ENCODE measurements around the gene NCOA6.

Gene NCOA6

DNA sequence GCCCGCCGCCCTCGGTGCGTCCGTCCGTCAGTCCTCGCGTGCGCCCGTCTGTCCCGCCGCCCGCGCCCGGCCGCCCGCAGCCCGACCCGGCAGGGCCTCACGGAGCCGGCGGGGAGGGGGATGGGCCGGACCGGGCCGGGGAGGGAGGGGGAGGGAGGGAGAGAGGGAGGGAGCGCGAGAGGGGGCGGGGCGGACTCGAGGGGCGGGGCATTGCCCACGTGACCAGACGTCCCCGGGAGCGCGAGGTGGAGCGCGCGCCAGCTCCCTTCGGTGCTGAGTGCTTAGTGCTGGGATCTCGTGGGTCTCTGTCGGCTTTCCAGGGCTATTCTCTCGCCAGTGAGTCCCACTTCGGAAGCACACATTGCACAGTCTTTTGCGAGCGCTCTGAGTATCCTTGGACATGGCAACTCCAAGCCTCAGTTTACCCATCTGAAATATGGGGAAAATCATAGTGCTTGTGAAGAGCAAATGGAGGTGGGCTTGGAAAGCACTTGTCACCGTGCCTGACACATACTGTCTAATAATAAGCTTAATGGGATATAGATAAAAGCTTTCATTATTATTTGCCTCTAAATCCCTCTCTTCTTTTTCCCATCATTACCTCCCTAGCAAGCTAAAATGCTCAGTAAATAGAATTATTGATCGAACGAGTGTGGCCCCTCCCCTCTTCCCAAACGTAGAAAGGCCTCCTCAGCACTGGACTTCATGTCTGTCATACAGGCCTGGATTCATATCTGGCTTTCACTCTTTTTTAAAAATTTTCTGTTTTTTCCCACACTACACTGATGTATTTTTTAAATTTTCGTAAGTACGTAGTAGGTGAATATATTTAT lies at the start of gene NCOA6:
NCOA6 (minus strand) TSS at position 122 of the 833 bp plus-strand sequence. CDS start 43,296 bp downstream, outside the sequence.
- H3K4me1 ChIP-seq (ENCODE audit: insufficient read depth, low read length) = peaks cover 12% of the 10 kb centered on the region
- no peaks in the 10 kb centered on the region for H3K36me3 ChIP-seq (ENCODE audit: insufficient read depth, low read length)
- H3K9me3 ChIP-seq (ENCODE audit: low read length) = no peaks in the 10 kb centered on the region
- H3K4me3 ChIP-seq (ENCODE audit: low read length) = peak within 1 kb of the TSS; percentile 81
- H3K27me3 ChIP-seq (ENCODE audit: insufficient read depth, low read length) = no peaks in the 10 kb centered on the region
- peak within 1 kb of the TSS; percentile 52 for H2AFZ ChIP-seq (ENCODE audit: low read depth, low read length)

GRCh38 chr20:34874094-34874654 lies 48.7 kb upstream of the NCOA6 start:
- Histone ChIP-seq H3K4me1 (ENCODE audit: insufficient read depth, low read length) (peaks cover 26% of the 10 kb centered on the region), H3K36me3 (ENCODE audit: insufficient read depth, low read length) (no peaks in the 10 kb centered on the region), H3K4me3 (ENCODE audit: low read length) (no peak overlapping the region), H3K9me3 (ENCODE audit: low read length) (no peaks in the 10 kb centered on the region), H3K27me3 (ENCODE audit: insufficient read depth, low read length) (no peaks in the 10 kb centered on the region), H2AFZ (ENCODE audit: low read depth, low read length) (no peak overlapping the region)

GRCh38 chr20:34873583-34874093 lies 48.2 kb upstream of the NCOA6 start:
- Histone ChIP-seq H3K9me3 (ENCODE audit: low read length) (no peaks in the 10 kb centered on the region), H3K4me1 (ENCODE audit: insufficient read depth, low read length) (peaks cover 26% of the 10 kb centered on the region), H3K4me3 (ENCODE audit: low read length) (peak overlapping the region; percentile 84), H2AFZ (ENCODE audit: low read depth, low read length) (peak overlapping the region; percentile 60), H3K36me3 (ENCODE audit: insufficient read depth, low read length) (no peaks in the 10 kb centered on the region), H3K27me3 (ENCODE audit: insufficient read depth, low read length) (no peaks in the 10 kb centered on the region)

DNA sequence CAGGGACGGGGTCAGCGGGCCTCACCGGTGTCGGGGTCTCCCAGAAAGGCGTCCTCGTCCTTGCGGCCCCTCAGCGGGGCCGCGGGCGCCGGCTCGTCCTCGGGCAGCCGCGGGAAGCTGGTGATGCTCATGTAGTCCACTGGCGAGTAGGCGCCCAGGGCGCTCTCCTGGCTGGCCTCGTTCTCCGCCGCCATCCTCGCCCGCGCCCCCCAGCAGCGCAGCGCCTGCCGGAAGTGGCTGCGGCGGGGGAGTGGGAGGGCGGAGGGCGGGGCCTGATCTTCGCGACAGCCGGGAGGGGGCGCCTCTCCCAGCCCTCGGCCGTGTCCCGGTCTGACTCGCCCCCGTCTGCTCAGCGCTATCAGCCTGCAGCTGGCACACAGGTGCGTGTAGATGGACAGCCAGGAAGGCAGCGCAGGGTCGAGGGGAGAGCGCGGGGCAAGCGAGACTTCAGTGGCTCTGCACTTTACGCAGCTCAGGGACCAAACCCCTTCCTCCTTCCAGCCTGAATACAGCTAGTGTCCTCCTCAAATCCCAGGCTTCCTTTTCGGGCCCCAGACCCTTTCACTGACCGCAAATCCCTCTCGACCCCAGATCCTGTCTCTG lies 47.3 kb upstream of the NCOA6 start, which contains the start of gene GGT7:
GGT7 (minus strand) TSS at position 235 of the 603 bp plus-strand sequence; CDS start at position 194, 41 bp downstream.
- Histone ChIP-seq H3K9me3 (ENCODE audit: low read length) (no peaks in the 10 kb centered on the region), H3K27me3 (ENCODE audit: insufficient read depth, low read length) (no peaks in the 10 kb centered on the region), H3K4me3 (ENCODE audit: low read length) (peak within 1 kb of the TSS; percentile 84), H3K36me3 (ENCODE audit: insufficient read depth, low read length) (no peaks in the 10 kb centered on the region), H3K4me1 (ENCODE audit: insufficient read depth, low read length) (peaks cover 26% of the 10 kb centered on the region), H2AFZ (ENCODE audit: low read depth, low read length) (peak within 1 kb of the TSS; percentile 60)

DNA sequence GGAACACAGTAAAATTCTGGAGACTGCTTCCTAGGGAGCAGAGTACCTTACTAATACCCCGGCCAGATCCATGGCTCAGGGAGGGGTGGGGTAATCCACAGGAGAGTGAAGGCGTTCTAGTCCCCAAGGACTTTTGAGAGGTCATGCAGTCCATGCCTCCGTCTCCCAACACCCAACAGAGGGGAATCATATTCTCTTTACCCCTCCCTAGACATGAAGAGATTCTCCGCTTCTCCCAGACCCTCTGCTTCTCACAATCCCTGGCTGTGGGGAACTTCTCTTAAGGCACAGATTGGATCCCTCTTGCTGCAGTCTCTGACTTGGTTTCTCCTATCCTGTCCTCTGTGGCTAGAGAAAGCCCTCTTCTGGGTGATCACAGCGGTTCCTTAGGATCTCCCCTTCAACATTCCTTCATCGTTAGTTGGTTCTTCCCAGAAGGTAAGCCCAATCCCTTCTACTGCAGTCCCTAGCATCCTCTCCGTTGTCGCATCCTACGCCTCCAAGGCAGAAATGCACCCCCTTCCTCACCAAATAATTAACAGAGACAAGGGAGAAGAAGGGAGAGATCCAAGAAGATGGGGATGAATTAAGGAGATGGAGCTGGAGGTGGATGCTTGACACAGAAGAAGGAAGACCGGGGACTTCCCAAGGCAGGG lies 46.6 kb upstream of the NCOA6 start:
- H3K4me3 ChIP-seq (ENCODE audit: low read length) = peak overlapping the region; percentile 84
- H3K4me1 ChIP-seq (ENCODE audit: insufficient read depth, low read length) = peaks cover 26% of the 10 kb centered on the region
- H3K27me3 ChIP-seq (ENCODE audit: insufficient read depth, low read length) = no peaks in the 10 kb centered on the region
- H3K9me3 ChIP-seq (ENCODE audit: low read length) = no peaks in the 10 kb centered on the region
- peak overlapping the region; percentile 60 for H2AFZ ChIP-seq (ENCODE audit: low read depth, low read length)
- H3K36me3 ChIP-seq (ENCODE audit: insufficient read depth, low read length) = no peaks in the 10 kb centered on the region

GRCh38 chr20:34871320-34871926 lies 46.0 kb upstream of the NCOA6 start:
- H3K4me3 ChIP-seq (ENCODE audit: low read length) = peak overlapping the region; percentile 84
- no peaks in the 10 kb centered on the region for H3K36me3 ChIP-seq (ENCODE audit: insufficient read depth, low read length)
- no peak overlapping the region for H2AFZ ChIP-seq (ENCODE audit: low read depth, low read length)

GRCh38 chr20:34864216-34864615 lies 38.8 kb upstream of the NCOA6 start:
- no peak overlapping the region for H2AFZ ChIP-seq (ENCODE audit: low read depth, low read length)
- H3K36me3 ChIP-seq (ENCODE audit: insufficient read depth, low read length) = peaks cover 39% of the 10 kb centered on the region
- H3K4me3 ChIP-seq (ENCODE audit: low read length) = no peak overlapping the region
- H3K27me3 ChIP-seq (ENCODE audit: insufficient read depth, low read length) = no peaks in the 10 kb centered on the region
- H3K4me1 ChIP-seq (ENCODE audit: insufficient read depth, low read length) = no peaks in the 10 kb centered on the region
- H3K9me3 ChIP-seq (ENCODE audit: low read length) = no peaks in the 10 kb centered on the region

More at GRCh38 chr20:34871320-34871926, 46.0 kb upstream of the NCOA6 start:
- Histone ChIP-seq H3K27me3 (ENCODE audit: insufficient read depth, low read length) (no peaks in the 10 kb centered on the region), H3K9me3 (ENCODE audit: low read length) (no peaks in the 10 kb centered on the region), H3K4me1 (ENCODE audit: insufficient read depth, low read length) (peaks cover 26% of the 10 kb centered on the region)

- Histone ChIP-seq H3K9me3 (ENCODE audit: low read length) (no peaks in the 10 kb centered on the region), H2AFZ (ENCODE audit: low read depth, low read length) (no peak overlapping the region), H3K27me3 (ENCODE audit: insufficient read depth, low read length) (no peaks in the 10 kb centered on the region), H3K4me1 (ENCODE audit: insufficient read depth, low read length) (no peaks in the 10 kb centered on the region), H3K36me3 (ENCODE audit: insufficient read depth, low read length) (peaks cover 42% of the 10 kb centered on the region), H3K4me3 (ENCODE audit: low read length) (no peak overlapping the region)
Observed at GRCh38 chr20:34863421-34863965, 38.0 kb upstream of the NCOA6 start.

- Histone ChIP-seq H3K27me3 (ENCODE audit: insufficient read depth, low read length) (no peaks in the 10 kb centered on the region), H3K4me1 (ENCODE audit: insufficient read depth, low read length) (no peaks in the 10 kb centered on the region), H3K4me3 (ENCODE audit: low read length) (no peak overlapping the region), H3K36me3 (ENCODE audit: insufficient read depth, low read length) (peaks cover 50% of the 10 kb centered on the region), H2AFZ (ENCODE audit: low read depth, low read length) (no peak overlapping the region), H3K9me3 (ENCODE audit: low read length) (no peaks in the 10 kb centered on the region)
Observed at GRCh38 chr20:34862724-34863123, 37.3 kb upstream of the NCOA6 start.

GRCh38 chr20:34861386-34862084 lies 36.1 kb upstream of the NCOA6 start:
- Histone ChIP-seq H3K36me3 (ENCODE audit: insufficient read depth, low read length) (peaks cover 55% of the 10 kb centered on the region), H3K4me1 (ENCODE audit: insufficient read depth, low read length) (no peaks in the 10 kb centered on the region), H3K4me3 (ENCODE audit: low read length) (no peak overlapping the region), H3K27me3 (ENCODE audit: insufficient read depth, low read length) (no peaks in the 10 kb centered on the region), H2AFZ (ENCODE audit: low read depth, low read length) (no peak overlapping the region), H3K9me3 (ENCODE audit: low read length) (no peaks in the 10 kb centered on the region)

DNA sequence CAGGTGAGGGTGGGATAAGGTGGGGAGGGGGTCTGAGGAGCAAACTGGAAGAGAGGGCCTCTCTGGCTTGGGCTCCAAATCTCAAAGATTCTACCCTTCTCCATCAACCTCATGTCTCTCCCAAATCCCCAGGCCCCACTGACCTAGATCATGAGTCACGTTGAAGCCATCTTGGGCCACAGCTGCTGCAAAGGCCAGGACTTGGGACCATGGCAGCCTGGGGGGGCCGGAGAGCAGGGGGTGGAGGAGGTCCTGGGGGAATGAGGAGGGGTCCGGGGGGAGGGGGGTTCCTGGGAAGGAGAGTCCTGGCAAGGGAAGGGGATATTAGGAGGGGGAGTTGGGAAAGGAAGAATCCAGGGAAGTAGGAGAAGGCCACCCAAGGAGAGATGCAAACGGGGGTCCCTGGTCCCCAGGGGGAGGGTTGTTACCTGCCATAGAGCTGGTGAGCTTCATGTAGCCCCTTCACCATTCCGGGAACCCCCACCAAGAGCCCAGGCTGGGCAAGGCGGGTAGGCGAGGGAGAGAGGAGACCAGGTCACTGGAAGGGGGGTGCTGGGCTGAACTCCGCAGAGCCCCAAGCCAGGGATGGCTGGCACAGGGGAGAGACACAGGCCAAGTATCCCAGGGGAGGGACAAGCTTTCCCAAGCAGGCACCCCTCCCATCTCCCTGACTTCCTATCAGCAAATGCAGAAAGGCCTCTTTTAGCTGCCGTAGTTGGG lies 34.5 kb upstream of the NCOA6 start:
- H3K4me3 ChIP-seq (ENCODE audit: low read length) = no peak overlapping the region
- H3K4me1 ChIP-seq (ENCODE audit: insufficient read depth, low read length) = no peaks in the 10 kb centered on the region
- H3K27me3 ChIP-seq (ENCODE audit: insufficient read depth, low read length) = no peaks in the 10 kb centered on the region
- H3K36me3 ChIP-seq (ENCODE audit: insufficient read depth, low read length) = peaks cover 63% of the 10 kb centered on the region
- no peak overlapping the region for H2AFZ ChIP-seq (ENCODE audit: low read depth, low read length)
- no peaks in the 10 kb centered on the region for H3K9me3 ChIP-seq (ENCODE audit: low read length)

Data from neuron (in vitro differentiated cells).